Fibroblast of skin of left biceps (primary cell): Measurements from ENCODE around the gene NF1.
"Not testable (repeated sequence)": the region's sequence is repeated elsewhere in the genome, so short reads cannot be mapped to it uniquely, and the experiment has no call there.

Experiments
- DNase-seq, 2 experiments: peaks; one replicate each; pipeline ENCODE4 v3.0.0-alpha.2; 2013; ENCODE audit warnings: low read depth in 2 of 2

The NF1 gene

GRCh38 chr17:31295489-31295871 is 200.7 kb downstream of the NF1 start:
- no peak for DNase-seq

GRCh38 chr17:31296142-31296541 is 201.4 kb downstream of the NF1 start:
- DNase-seq, result no peak

- DNase-seq, result no peak
These were observed 202.3 kb downstream of the NF1 start, which contains the start of gene OMG for GRCh38 chr17:31297090-31297489. Gene OMG (minus strand): TSS chr17:31297239. CDS start chr17:31296331, 908 bp downstream.

GRCh38 chr17:31299624-31300023 is 204.8 kb downstream of the NF1 start:
- no peak for DNase-seq

GRCh38 chr17:31307640-31308039 is 212.9 kb downstream of the NF1 start:
- DNase-seq, result no peak

- no peak for DNase-seq
These were observed 213.9 kb downstream of the NF1 start for GRCh38 chr17:31308372-31309334.

GRCh38 chr17:31309556-31309955 is 214.8 kb downstream of the NF1 start:
- no peak for DNase-seq

- no peak for DNase-seq
These were observed 215.5 kb downstream of the NF1 start for GRCh38 chr17:31310260-31310659.

- no peak for DNase-seq
These were observed 216.1 kb downstream of the NF1 start for GRCh38 chr17:31310886-31311285.

GRCh38 chr17:31311526-31311925 is 216.7 kb downstream of the NF1 start:
- DNase-seq, result no peak

- not testable (repeated sequence) for DNase-seq
These were observed 217.4 kb downstream of the NF1 start for GRCh38 chr17:31312223-31312622.

GRCh38 chr17:31313982-31314781 is 219.4 kb downstream of the NF1 start, which contains the start of gene EVI2B:
Gene EVI2B (minus strand): TSS chr17:31314054. CDS start chr17:31305609, 8,445 bp downstream.
- no peak for DNase-seq

GRCh38 chr17:31314782-31315100 is 220.0 kb downstream of the NF1 start:
- no peak for DNase-seq

GRCh38 chr17:31318298-31318801 is 223.6 kb downstream of the NF1 start:
- no peak for DNase-seq

- no peak for DNase-seq
These were observed 224.3 kb downstream of the NF1 start for GRCh38 chr17:31318851-31319661.

- no peak for DNase-seq
These were observed 225.5 kb downstream of the NF1 start for GRCh38 chr17:31320241-31320640.

GRCh38 chr17:31320791-31321190 is 226.0 kb downstream of the NF1 start:
- DNase-seq, result no peak

GRCh38 chr17:31321481-31321880 is 226.7 kb downstream of the NF1 start, which contains the start of gene EVI2A:
Gene EVI2A (minus strand): TSS chr17:31321622. CDS start chr17:31319013, 2,609 bp downstream.
- DNase-seq, result peak; percentile 58 to 60

GRCh38 chr17:31321966-31322365 is 227.2 kb downstream of the NF1 start:
- no peak for DNase-seq

- no peak for DNase-seq
These were observed 228.8 kb downstream of the NF1 start for GRCh38 chr17:31323551-31323950.

- peak; percentile 82 to 83 for DNase-seq
These were observed 232.9 kb downstream of the NF1 start for GRCh38 chr17:31327534-31328159.
